SK-N-MC (cell line): ENCODE results near the gene CASP2.

Experiments used
- EZH2 ChIP-seq: fragments of 200-600 bp; sonication (generic); IDR thresholded peaks from one replicate; pipeline ENCODE4 v1.6.1; 2017; ENCODE audit warnings: antibody characterized with exemption
- FOXP2 ChIP-seq: optimal IDR thresholded peaks from 2 replicates; pipeline ENCODE3; 2011; ENCODE audit warnings: mild to moderate bottlenecking, moderate library complexity; ENCODE audit not compliant: insufficient read depth; ENCODE audit errors: extremely low read length, control extremely low read depth
- POLR2AphosphoS5 ChIP-seq: IDR thresholded peaks from 2 replicates; pipeline ENCODE4 v1.6.1; 2012; ENCODE audit warnings: mild to moderate bottlenecking, low read depth, low read length, borderline replicate concordance

DNA sequence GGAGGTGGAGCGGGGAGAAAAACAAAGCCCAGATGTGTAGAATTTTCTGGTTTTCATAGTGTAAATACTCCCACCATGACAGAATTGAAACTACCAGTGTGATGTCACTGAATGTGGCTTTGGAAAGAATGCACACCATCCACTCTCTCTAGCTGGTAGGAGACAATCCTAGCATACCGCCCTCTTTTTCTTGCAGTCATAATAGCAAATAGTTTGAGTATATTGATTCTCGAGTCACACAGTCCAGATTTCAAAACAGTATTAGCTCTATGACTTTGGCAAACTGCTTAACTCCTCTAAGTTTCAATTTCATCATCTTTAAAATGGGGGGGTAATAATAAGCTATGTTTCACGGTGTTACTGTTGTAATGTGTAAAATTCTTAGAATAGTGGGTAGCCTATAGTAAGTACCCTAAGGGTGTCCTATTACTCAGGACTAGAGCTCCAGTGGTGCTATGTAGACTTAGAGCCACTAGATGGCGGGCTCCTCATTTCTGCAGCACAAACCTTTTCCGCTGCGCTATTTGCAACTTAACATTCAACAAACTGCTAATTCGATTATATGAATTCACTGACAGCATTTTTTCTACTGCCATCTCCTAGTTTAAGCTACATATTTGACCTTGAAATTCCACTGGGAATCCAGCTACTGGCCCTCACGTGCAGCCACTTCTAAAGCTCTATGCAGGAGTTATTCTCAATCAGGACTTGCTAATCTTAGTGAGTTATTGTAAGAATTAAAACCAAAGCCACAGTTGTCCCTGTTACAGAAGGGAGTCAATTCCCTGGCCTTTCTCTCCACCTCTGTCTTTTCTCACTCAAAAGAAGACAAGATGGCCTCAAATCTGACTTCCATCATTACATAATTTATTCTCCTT lies 47.6 kb upstream of the CASP2 start:
- no peak for TF ChIP-seq EZH2
- no peak for TF ChIP-seq POLR2AphosphoS5
- no peak for TF ChIP-seq FOXP2
